Renal pelvis (tissue), 4 donors: Measurements from ENCODE around the gene PHACTR3. TPM values are rescaled to one million over a fixed set of nuclear protein-coding genes. Genes with fewer than 3 reads are reported as not detected.

Source experiments
- DNase-seq: peaks from one replicate; pipeline ENCODE4 v3.0.0-alpha.2; 2013
- polyA plus RNA-seq, 3 donors: library from polyadenylated mRNA; unstranded; fragments of 120-200 nt; gene quantifications; one replicate each; pipeline ENCODE4 v1.2.1, GENCODE V29; 2013; ENCODE audit not compliant: insufficient read length in 3 of 3

Gene PHACTR3
- polyA plus RNA-seq, 3 donors: 10.0 to 11.3 (median 10.2) TPM

DNA sequence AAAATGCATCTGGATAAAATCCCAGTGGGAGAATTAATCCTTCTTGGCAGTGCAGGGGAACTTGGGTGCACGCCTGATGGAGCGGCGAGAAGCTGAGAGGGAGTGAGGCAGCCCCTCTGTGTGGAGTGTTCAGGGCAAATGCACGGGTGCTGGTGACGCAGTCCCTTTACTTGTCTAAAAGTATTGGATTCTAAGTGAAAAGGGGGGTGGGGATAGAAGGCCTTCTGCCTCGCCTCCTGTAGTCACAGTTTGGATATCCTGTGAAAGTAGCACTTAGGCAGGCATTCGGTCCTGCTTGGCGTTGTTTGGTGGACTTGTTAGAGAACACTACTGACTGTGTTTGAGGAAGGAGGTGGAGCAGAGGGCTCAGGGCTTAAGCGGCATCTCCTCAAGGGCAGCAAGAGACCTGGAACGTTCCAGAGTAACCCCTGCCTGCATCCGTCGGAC lies 39.3 kb downstream of the PHACTR3 start:
- DNase-seq: no peak

DNA sequence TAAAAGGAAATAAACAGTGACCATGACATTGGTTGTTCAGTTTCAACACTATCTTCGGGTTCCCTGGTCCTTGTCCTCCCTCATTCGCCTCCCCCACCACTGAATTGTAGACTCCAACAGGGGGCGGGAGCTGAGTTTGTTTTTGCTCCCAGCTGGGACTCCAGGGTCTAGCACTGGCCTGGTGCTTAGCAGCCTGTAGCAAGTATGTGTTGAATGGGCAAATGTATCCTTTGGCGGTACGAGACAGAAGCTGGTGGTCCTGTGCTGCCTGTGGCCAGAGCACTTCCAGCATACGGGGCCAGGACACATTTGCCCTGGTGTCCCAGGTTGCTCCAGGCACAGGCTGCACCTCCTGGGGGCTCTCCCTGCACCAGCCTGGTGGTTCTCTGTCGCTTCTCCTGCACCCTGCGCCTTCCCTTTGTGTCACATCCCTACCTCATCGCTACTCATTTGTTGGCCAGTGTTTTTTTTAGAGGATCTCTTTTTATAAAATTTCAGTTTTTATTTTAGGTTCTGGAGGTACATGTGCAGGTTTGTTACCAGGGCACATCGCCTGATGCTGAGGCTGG lies 40.1 kb downstream of the PHACTR3 start:
- DNase-seq: no peak

DNA sequence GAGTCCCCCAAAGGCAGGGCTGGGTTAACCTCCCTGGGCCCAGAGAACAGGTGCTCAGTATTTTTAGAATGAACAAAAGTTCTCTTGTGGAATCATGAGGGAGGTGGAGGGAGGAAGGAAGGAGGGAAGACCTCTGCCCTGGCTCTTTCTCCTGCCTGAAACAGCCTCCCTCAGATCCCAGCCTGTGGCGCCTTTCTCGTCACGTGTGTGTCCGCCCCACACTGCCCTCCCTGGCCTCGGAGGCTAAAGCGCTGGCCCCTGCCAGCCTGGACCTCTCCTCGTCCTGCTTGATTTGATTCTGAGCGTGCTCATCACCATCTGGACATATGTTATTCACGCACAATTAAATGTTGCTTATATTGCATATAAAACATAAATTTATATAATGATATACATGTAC lies 40.9 kb downstream of the PHACTR3 start:
- DNase-seq: no peak

DNA sequence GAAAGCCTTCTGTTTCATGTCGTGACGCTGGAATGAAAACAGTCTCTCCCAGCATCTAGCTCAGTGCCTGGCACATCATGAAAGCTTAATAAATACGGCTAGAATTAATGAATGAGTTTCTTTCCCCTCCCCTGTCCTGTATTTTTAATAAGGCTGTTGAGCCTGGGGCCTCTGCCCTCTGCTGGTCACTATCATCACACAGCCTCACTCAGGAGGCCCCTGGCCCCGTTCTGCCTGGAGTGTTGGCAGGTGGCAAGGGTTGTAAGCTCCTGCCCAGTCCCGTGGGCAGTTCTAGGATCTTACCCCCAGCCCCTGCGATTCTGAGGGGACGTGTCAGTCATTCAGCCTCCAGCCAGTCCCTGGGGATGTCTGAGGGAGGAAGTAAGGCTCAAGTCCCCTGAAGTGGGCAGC lies 41.4 kb downstream of the PHACTR3 start:
- DNase-seq: no peak

DNA sequence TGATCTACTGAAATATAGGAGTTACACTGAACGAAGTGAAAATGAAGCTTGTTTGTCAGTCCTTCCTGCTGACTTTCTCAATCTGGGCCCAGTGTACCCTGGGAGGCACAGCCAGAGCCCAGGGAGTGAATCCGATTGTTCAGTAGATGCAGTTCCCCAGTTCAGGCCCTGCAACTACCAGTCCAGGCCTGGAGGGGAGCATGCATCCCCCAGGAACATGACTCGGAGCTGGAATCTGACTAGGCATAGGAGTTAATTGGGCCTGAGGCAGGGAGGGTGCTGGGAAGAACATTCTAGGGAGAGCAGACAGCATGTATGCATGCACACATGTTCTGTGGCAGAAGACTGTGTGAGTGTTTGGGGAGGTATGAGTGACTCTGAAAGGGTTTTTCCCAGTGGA lies 42.1 kb downstream of the PHACTR3 start:
- DNase-seq: no peak

DNA sequence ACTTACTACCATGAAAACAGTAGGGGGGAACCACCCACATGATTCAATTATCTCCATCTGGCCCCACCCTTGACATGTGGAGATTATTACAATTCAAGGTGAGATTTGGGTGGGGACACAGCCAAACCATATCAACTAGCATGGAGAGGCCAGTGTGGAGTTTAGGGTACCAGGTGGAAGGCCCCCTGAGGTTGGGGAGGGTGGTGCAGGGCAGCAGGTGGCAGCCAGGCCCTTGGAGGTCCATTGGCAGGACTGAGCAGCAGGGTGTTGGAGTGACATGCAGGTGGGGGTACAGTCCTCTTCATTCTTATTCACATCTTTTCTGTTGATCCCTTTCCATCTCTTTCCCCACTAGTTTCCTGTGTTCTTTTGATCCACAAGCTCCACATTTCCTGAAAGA lies 42.9 kb downstream of the PHACTR3 start:
- DNase-seq: no peak

DNA sequence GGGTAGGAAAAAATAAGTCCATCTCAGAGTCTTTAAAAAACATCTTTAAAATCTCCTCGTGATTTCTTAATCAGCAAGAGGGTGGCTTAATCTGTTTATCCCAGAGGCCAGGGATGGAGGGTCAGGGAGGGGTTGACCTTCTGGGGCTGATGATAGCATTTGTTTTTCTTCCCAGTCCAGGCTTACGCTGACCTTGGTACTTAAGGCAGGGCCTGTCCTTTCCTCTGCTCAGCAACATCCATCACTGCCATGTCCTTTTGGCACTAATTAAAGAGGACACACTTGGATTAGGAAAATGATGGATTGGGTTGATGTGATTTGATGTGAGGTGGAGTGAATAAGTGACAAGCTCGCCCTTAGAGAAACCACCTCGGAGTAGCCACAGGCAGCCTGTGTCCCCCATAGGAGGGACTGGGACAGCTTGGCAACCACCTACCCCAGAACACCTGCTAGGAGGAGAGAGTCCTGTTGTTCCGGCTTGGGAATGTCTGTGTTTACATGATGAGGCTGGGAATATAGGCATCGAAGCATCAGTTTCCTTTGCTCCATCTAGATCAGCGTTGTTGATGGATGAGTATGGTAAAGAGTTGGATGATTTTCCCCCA lies 44.2 kb downstream of the PHACTR3 start:
- no peak for DNase-seq

DNA sequence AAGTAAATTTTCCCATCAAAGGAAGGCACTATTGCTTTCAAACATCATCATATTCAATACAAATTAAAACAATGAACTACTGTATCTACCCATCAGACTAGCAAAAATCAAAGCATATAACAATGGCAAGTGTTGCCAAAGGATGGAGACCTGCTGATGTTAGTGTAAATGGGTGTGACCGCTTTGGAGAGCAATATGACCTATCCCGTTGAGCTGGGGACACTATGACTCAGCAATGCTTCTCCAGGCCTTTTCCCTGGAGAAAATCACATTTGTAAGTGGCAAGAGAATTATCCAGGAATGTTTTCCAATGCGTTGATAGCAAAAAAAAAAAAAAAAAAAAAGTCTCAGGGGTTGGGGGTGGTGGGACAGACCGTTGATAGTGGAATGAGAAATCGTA lies 46.1 kb downstream of the PHACTR3 start:
- no peak for DNase-seq

DNA sequence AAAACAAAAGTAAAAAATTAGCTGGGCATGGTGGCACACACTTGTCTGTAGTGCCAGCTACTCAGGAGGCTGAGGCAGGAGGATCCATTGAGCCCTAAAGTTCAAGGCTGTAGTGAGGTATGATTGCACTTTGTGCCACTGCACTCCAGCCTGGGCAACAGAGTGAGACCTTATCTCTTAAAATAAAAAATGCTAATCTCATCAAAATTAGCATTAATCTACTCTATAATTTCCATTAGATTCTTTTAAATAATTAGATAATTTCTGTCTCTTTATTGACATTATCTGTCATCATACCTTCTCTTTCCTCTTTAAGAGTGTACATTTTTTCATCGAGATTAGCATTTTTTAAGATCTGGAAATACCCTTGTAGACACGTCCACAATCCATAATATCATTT lies 48.0 kb downstream of the PHACTR3 start:
- DNase-seq: no peak

DNA sequence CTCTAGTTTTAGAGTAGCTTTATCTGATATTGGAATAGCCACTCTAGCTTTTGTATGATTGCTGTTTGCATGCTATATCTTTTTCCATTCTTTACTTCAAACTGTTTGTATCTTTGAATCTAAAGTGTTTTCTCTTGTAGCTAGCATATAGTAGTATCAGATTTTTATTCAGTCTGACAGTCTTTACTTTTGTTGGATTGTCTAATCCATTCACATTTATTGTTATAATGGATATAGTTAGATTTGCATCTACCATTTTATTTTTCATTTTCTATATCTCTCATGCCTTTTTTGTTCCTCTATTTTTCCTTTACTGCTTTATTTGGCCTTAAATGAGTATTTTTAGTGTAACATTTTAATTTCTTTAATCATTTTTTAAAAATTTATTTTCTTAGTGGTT lies 52.1 kb downstream of the PHACTR3 start:
- no peak for DNase-seq

DNA sequence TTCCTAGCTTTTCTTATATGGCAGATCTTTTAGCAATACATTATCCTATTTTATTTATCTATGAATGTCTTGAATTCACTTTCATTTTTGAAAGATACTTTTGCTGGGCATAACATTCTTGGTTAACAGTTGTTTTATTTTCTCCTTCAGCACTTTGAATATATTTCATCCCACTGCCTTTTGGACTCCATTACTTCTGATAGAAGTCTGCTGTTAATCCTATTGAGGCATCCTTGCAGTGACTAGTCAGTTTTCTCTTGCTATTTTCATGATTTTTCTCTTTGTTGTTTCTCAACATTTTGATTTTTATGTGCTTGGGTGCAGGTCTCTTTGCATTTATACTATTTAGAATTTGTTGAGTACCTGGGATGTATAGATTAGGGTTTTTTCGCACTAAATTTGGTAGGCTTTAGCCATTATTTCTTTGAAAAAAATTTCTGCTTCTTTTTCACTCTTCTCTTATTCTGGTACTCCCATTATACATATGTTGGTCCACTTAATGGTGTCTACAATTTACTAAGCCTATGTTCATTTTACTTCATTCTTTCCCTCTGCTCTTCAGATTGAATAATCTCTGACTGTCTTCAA lies 53.2 kb downstream of the PHACTR3 start:
- DNase-seq: no peak

DNA sequence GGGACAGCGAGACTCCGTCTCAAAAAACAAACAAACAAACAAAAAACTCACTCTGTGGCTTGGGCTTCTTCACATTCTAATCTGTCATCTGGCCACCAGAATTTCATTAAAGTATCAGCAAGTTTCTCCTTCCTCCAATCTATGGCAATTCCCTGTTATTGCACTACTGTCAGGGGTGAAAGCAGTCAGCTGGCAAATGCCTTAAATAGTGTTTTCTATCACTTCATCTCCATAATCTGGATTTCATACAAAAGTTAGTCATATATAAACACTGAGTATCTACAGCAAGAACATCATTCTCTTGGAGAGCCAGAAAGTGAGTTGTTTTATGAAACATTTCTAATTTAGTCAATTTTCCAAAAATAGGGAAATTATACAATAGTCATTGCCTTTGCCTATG lies 56.1 kb downstream of the PHACTR3 start:
- DNase-seq: no peak

DNA sequence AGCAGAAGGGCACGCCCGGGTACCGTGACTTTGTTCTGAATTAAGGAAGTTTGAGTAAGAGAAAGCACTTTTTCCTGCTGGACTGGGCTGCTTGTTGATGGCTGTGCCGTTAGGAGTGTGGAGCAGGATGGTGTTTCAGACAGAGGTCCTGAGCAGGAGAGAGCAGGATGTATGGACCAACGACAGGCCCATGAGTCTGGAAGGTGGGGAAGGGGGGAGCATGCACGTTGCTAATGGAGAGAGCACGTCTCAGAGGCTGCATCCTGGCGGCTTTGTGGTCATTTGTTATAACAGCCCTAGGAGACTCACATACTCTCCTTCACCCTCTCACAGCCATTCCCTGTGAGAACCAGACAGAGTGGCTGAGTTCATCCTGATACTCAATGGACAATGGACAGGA lies 56.8 kb downstream of the PHACTR3 start:
- DNase-seq: no peak

DNA sequence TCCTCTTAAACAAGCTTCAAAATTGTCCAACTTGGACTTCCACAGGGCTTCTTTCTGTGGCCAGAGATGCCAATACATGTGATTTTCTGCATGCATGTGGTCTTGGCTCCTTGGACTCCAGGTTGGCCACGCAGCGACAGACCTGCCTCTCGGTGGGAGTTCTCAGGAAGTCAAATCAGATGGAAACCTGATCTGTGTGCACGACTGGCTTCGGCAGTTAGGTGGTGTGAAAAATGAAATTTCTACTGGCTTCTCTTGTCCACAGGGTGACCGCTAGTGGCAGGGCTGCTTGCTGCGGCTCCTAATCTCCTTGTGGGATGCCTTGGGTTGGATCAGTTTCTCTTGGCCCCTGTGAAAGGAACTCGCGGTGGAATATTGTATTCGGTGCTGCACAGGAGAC lies 57.3 kb downstream of the PHACTR3 start:
- DNase-seq: no peak

DNA sequence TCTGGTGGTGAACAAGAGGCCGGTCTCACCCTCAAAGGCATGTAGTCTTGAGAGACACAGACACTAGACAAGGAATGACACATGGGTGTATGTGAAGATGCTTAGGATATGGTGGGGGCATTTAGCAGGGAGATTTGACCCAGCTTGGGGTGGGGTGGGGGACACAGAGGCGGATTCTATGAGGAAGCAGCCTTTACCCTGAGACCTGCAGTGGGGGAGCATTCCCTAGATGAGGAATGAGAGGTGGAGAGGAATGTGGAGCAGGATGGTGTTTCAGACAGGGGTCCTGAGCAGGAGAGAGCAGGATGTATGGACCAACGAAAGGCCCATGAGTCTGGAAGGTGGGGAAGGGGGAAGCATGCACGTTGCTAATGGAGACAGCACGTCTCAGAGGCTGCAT lies 57.8 kb downstream of the PHACTR3 start:
- no peak for DNase-seq

DNA sequence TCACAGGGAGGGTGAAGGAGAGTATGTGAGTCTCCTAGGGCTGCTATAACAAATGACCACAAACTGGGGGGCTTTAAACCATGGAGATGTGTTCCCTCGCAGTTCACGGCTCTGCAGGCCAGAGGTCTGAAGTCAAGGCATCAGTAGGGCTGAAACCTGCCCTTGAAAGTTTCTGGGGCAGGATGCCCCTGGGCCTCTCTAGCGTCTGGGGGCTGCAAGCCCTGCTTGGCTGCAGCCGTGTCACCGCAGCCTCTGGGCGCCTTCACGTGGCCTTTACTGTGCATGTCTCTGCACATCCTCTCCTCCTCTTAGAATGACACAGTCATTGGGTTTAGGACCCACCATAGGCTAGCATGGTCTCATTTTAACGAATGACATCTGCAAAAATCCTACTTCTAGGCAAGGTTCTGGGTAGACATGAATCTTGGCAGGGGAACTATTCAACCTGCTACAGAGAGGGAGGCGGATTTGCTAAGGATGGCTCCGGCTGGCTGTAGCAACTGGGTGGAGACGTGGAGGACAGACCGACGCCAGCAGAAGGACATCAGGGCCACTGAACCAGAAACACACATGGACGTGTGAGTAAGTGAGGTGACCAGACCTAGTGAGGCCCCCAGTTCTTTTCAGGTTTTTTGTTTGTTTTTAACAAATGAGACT lies 58.6 kb downstream of the PHACTR3 start:
- no peak for DNase-seq

DNA sequence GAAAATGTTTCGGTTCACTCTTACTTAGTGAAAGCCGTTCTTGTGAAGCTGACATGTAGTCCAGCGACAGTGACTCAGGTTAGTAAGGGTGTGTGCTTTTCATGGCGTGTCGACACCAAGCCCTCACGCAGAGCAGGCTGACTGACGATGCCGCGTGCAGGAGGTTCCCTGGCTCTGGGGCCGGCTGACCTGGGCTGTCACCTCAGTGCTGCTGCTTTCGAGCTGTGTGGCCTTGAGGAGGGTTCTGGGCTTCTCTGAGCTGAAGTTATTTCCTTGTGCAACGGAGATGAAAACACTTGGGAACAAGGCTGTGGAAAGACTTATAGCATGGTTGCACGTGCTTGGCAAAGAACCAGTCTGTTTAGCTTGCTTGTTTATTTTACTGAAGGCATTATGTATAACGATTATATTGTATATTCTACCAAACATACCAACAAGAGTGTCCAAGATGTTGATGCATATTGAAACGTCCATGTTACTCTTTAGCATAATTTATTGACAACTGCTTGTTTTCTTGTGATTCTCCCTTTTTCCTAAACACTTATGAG lies 59.2 kb downstream of the PHACTR3 start:
- DNase-seq: no peak

DNA sequence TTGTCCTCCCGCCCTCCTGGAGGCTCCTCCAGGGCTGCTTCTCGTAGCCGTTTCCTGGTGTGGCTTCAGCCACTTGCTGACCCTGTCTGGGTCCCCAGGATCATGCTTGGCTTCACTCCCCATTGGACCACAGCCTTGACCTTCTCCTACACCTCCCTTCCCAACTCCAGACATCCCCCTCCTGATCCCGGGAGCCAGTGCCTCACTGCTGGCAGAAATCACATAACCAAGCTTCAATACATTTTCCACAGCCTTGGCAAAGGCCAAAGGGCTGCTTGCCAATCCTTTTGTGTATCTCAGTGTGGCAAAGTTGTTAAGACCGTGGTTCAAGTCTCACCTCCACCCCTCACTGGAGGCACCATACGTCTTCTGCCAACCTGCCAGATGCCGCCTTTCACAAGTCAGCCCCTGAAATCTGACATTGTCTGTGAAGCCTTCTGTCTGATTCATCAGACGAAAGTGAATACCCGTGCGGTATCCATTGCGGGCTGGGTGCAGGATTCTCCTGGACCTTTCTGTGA lies 60.1 kb downstream of the PHACTR3 start:
- no peak for DNase-seq

DNA sequence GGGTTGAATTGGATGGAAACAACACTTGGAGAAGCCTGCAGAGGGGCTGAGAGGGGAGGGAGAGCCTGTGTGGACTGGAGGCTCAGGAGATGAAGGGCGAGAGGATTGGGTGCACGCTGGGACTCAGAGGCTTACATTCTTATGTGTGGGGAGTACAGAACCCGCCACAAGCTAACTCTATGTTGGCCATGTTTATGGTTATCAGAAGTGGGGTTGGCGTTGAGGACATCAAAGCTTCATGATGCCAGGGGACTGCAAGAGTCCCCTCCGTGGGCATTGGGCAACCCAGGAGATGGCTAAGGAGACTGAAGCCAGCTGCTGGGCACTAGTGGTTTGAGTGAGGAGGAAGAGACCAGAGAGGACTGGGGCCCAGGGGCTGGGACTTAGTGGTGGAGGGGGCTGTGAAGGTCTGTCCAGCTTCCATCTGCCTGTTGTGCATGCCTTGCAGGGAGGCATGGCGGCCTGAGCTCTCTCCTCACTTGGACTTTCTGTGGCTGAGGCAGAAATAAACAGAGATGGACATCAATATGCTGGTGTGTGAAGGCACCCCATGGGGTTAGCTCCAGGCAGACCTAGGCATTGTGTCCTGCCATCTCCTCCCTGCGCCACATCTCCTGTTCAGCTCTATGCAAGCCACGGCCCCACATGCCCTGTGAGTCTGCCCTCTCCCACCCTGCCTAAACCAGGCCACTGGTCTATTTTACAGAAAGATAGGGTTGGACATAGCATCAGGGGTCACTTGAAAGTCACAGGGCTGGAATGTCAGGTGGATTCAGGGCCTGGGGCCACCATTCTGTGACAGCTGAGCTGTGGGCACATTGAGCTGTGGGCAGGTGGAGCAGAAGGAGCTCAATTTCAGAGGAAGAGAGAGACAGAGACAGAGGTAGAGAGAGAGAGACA lies 61.6 kb downstream of the PHACTR3 start:
- DNase-seq: no peak

DNA sequence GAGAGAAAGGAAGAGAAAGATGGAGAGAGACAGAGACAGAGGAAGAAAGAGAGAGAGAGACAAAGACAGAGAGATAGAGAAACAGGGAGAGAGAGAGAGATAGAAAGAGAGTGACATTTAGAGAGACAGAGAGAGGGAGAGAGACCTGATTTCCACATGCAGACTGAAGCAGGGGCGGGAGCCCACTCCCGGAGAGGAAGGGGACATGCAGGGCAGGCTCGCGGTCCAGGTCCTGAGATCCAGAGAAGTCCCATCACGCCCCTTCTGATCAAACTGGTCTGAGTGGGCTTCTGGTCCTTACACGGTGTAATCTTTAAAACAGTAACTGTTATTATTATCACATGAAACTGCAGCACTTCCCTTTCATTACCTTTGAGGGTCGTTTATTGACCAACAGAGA lies 62.2 kb downstream of the PHACTR3 start:
- no peak for DNase-seq

DNA sequence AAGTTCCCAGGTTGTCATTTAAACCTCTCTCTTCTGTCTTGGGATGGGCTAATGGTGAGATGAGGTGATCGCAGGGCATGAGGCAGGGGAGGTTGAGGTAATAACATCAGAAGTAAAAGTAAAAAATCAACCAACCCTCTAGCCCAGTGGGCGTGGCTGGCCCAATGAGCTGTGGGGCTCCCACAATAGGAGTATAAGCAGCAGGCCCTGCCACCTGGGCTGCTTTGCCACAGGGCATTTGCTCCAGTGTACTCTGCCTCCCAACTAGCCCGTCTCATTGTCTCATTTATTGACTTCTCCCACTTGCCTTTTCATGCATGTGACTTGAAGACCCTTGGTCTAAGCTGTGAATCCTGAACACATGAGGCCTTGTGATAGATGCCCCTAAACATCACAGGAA lies 62.8 kb downstream of the PHACTR3 start:
- DNase-seq: no peak
